GM12864 (cell line): ENCODE data around the gene IL21R.
A peak's percentile ranks its signal among the peaks of the same experiment; 100 is the strongest.

Experiments used
- DNase-seq: peaks from one replicate; pipeline ENCODE4 v3.0.0-alpha.2; 2011; ENCODE audit warnings: low read depth
- H3K4me3 ChIP-seq: 2 replicates; pipeline ENCODE4 v1.5.1; 2011; ENCODE audit warnings: mild to moderate bottlenecking, low read depth, low read length, control low read depth
- TF ChIP-seq, protein P1 (sequence below): IDR thresholded peaks from 2 replicates; pipeline ENCODE4 v1.5.1; 2011; ENCODE audit warnings: low read depth, mild to moderate bottlenecking, moderate library complexity, low read length, control low read depth, inconsistent platforms; ENCODE audit errors: missing control alignments

Gene IL21R

DNA sequence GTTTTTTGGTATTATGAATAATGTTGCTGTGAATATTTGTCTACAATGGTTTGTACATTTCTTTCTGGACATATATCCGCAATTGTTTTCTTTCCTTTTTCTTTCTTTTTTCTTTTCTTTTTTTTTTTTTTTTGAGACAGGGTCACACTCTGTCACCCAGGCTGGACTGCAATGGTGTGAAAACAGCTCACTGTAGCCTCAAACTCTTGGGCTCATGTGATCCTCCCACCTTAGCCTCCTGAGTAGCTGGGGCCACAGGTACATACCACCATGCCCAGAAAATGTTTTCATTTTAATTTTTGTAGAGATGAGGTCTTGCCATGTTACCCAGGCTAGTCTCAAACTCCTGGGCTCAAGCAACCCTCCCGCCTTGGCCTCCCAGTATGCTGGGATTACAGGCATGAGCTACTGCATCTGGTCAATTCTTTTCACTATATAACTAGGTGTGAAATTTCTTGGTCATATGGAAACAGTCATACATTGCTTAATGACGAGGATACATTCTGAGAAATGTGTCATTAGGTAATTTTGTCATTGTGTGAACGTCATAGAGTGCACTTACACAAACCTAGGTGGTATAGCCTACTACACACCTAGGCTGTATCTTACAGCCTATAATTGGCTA, 15.2 kb downstream of the IL21R start:
- no peak overlapping the region for H3K4me3 ChIP-seq
- DNase-seq = no peak
- TF ChIP-seq, protein P1, sequence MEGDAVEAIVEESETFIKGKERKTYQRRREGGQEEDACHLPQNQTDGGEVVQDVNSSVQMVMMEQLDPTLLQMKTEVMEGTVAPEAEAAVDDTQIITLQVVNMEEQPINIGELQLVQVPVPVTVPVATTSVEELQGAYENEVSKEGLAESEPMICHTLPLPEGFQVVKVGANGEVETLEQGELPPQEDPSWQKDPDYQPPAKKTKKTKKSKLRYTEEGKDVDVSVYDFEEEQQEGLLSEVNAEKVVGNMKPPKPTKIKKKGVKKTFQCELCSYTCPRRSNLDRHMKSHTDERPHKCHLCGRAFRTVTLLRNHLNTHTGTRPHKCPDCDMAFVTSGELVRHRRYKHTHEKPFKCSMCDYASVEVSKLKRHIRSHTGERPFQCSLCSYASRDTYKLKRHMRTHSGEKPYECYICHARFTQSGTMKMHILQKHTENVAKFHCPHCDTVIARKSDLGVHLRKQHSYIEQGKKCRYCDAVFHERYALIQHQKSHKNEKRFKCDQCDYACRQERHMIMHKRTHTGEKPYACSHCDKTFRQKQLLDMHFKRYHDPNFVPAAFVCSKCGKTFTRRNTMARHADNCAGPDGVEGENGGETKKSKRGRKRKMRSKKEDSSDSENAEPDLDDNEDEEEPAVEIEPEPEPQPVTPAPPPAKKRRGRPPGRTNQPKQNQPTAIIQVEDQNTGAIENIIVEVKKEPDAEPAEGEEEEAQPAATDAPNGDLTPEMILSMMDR = no peak

DNA sequence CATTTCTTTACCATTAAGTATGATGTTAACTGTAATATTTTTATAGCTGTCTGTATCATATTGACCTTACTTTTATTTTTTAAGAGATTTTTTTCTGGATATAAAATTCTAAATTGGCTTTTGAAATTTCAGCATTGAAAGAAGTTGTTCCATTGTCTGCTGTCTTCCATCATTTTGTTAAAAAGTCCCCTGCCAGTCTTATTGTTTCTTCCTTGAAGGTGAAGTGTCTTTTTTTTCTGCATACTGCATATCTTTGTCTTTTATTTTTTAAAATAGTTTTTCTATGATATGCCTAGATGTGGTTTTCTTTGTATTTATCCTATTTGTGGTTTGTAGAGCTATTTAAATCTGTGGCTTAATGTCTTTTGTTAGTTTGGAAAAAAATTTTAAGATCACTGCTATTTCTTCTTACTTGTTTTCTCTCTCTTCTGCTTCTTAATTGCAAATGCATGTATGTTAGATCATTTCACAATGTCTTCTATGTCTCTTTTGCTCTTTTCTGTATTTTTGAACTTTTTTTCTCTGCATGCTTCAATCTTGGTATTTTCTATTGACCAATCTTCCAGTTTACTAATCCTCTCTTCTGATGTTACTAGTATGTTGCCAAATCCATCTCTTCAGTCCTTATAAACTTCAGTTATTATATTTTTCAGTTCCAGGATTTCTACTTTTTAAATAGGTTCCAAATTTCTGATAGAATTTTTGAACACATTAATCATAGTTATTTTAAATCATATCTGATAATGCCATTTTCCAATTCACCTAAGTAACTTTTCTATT, 20.2 kb downstream of the IL21R start:
- no peak overlapping the region for H3K4me3 ChIP-seq
- TF ChIP-seq, protein P1 = no peak
- DNase-seq = no peak

DNA sequence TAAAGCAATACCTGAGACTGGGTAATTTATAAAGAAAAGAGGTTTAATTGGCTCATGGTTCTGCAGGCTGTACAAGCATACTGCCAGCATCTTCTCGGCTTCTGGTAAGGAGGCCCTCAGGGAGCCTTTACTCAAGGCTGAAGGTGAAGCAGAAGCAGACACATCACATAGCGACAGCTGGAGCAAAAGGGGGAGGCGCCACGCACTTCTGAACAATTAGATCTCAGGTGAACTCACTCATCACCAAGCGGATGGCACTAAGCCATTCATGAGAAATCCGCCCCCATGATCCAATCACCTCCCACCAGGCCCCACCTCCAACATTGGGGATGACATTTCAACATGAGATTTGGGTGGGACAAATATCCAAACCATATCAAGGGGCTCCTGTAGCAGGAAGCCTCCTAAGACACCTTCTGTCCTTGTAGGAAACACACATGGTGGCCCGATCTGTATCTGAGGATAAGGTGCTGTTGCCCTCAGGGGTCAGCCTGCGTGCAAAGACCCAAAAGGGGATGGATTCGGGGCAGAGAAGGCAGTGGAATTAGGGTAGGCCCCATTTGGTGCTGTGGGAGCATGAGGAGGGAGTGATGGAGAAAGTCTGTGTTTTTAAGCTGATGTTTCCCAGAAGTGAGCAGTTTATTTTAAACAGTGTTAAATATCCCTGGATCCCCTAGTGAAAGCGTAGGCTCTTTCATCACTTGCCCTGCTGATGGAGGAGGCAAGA, 23.0 kb downstream of the IL21R start:
- no peak for DNase-seq
- TF ChIP-seq, protein P1 = no peak
- no peak overlapping the region for H3K4me3 ChIP-seq

DNA sequence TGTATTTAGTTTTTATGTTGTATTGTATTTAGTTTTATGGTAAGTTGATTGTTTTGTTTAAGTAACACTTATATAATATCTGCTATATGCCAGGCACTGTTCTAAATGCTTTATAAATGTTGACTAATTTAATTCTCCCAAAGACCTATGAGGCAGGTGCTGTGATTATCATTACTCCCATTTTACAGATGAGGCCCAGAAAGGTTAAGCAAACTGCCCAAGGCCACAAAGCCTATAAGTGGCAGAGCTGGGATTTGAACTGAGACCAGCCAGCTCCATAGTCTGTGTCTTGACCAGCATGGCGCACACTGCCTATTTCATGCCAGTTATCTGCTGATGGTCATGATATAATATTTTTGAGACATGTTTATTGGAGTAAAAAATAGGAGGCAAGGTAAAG, 24.0 kb downstream of the IL21R start:
- TF ChIP-seq, protein P1 = no peak
- H3K4me3 ChIP-seq = no peak overlapping the region; the same call in 1 of the 2 replicates
- DNase-seq = no peak

DNA sequence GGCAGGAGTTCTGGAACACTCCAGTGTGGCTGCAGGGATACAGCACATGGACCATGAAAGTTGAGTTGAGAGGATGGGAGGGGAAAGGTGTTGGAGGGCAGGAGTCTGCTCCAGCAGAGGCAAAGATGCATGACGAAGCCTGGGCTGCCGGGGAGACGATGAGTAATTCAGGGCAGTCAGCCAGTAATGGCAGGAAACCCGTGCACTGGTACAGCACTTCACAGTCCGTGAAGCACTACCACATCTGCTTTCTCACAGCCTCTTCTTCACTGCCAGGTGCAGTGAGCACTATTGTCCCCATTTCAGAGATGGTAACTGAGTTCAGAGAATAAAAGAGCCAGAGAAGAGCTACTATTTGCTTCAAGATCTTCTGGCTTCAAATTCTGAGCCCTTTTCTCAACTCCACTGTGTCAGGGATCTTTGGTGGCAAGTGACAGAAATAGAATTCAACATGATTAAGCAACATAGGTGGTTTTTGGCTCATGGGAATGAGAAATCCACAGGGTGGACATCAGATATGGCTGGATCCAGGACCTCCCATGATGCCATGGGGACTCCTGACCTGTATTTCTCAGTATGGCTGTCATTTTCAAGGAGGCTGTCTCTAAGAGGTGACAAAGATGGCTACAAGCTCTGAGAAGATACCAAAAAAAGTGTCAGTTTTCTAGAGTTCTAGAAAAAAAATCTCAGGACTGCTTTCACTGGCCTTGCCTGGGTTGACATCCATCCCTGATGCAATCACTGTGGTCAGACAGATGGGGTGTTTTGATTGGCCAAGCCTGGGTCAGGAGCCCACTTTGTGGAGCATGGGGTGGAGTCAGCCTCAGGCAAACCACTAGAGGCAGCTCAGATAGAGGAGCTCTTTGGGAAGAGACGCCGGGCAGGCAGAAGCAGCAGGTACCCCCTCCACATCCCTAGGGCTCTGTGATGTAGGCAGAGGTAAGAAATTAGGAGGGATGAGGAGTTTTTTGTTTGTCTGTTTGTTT, 24.7 kb downstream of the IL21R start:
- peak; percentile 89 for DNase-seq

DNA sequence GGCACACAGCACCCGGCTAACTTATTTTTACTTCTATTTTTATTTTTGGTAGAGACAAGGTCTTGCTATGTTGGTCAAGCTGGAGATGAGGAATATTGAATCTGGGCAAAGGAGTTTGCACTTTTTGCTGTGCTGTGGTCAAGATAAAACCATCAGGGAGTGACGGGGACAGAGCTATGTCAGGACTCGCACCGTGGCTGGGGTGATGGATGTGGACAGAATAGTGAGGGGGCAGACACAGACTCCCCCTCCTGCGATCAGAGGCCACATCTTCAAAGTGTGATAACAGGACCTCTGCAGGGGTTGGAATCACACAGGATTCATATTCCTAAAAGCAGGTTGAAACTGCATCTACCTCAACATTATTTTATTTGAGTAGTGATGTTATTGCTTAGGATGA, 25.6 kb downstream of the IL21R start:
- DNase-seq = no peak
- TF ChIP-seq, protein P1 = no peak
- H3K4me3 ChIP-seq = peak overlapping the region; percentile 74

More for the DNA sequence above, 24.7 kb downstream of the IL21R start:
- H3K4me3 ChIP-seq = peak overlapping the region; percentile 74
- TF ChIP-seq, protein P1 = peak; percentile 41
